ENCODE results near the gene S1PR4. TPM values are rescaled to one million over a fixed set of nuclear protein-coding genes. Genes with fewer than 3 reads are reported as not detected.
A peak's percentile ranks its signal among the peaks of the same experiment; 100 is the strongest.

The S1PR4 gene
- total and polyA plus RNA-seq, 2 experiments from 2014 or later = not detected

GRCh38 chr19:3178973-3179738, 587 bp downstream of the S1PR4 start:
- TF ChIP-seq, protein P1, sequence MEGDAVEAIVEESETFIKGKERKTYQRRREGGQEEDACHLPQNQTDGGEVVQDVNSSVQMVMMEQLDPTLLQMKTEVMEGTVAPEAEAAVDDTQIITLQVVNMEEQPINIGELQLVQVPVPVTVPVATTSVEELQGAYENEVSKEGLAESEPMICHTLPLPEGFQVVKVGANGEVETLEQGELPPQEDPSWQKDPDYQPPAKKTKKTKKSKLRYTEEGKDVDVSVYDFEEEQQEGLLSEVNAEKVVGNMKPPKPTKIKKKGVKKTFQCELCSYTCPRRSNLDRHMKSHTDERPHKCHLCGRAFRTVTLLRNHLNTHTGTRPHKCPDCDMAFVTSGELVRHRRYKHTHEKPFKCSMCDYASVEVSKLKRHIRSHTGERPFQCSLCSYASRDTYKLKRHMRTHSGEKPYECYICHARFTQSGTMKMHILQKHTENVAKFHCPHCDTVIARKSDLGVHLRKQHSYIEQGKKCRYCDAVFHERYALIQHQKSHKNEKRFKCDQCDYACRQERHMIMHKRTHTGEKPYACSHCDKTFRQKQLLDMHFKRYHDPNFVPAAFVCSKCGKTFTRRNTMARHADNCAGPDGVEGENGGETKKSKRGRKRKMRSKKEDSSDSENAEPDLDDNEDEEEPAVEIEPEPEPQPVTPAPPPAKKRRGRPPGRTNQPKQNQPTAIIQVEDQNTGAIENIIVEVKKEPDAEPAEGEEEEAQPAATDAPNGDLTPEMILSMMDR (IDR thresholded peaks at IDR 0.05; ENCODE audit: low read depth, low read length) = no peak

DNA sequence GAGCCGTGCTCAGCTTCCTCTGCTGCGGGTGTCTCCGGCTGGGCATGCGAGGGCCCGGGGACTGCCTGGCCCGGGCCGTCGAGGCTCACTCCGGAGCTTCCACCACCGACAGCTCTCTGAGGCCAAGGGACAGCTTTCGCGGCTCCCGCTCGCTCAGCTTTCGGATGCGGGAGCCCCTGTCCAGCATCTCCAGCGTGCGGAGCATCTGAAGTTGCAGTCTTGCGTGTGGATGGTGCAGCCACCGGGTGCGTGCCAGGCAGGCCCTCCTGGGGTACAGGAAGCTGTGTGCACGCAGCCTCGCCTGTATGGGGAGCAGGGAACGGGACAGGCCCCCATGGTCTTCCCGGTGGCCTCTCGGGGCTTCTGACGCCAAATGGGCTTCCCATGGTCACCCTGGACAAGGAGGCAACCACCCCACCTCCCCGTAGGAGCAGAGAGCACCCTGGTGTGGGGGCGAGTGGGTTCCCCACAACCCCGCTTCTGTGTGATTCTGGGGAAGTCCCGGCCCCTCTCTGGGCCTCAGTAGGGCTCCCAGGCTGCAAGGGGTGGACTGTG, 1.2 kb downstream of the S1PR4 start:
- H3K4me1 ChIP-seq (ENCODE audit: low read depth) = no peaks in the 10 kb centered on the region
- H3K9me3 ChIP-seq (ENCODE audit: low read depth) = no peaks in the 10 kb centered on the region
- TF ChIP-seq, protein P1 (IDR thresholded peaks at IDR 0.05; ENCODE audit: low read depth, low read length) = no peak
- no peak for DNase-seq (ENCODE audit: low read depth in 1 of 2, low spot score in 1 of 2)
- no peaks in the 10 kb centered on the region for H3K27me3 ChIP-seq
- no peak overlapping the region for H3K27ac ChIP-seq
- H3K36me3 ChIP-seq = no peaks in the 10 kb centered on the region
- H3K4me3 ChIP-seq = no peak overlapping the region

More at GRCh38 chr19:3178973-3179738, 587 bp downstream of the S1PR4 start:
- DNase-seq (ENCODE audit: low read depth in 1 of 2, low spot score in 1 of 2) = no peak
- Histone ChIP-seq H3K27ac (no peak overlapping the region), H3K27me3 (no peaks in the 10 kb centered on the region), H3K9me3 (ENCODE audit: low read depth) (no peaks in the 10 kb centered on the region), H3K4me1 (ENCODE audit: low read depth) (no peaks in the 10 kb centered on the region), H3K36me3 (no peaks in the 10 kb centered on the region), H3K4me3 (no peak overlapping the region)

DNA sequence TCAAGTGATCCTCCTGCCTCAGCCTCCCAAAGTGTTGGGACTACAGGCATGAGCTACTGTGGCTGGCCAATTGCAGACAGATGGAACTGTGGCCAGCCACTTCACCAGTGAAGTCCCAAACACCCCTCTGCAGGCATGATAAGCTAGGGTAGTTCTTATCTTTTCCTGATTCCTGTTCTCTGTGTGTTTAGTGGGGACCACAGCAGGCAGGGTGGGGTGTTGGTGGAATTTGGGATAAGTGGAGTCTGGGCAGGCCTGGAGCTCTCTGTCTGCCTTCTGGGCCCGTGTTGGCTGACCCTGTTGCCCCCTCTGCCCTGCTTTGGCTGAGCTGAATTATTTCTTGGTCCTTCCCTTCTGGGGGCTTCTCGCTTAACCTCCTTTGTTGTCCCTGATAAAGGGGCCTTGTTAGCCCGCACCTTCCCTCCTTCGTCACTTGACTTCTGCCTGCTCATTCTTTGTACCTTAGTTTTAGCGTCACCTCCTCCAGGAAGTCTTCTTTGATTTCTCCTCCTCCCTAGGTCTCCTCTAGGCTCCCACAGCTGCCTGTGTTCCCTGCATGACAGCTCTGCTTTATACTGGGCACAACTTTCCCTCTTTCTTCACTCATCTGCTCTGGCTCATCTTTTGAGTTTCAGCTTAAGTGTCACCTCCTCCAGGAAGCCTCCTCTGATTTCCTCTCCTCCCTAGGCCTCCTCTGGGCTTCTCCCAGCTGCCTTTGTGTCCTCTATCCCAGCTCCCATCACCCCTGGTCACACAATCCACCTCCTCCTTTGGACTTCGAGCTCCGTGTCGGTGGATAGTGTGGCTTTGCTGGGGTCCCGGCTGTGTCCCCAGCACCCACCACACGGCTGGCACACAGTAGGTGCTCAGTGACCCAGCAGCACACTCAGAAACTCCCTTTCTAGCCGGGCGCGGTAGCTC, 5.4 kb downstream of the S1PR4 start:
- TF ChIP-seq, protein P1 (IDR thresholded peaks at IDR 0.05; ENCODE audit: low read depth, low read length) = no peak
- Histone ChIP-seq H3K4me1 (ENCODE audit: low read depth) (peaks cover 9% of the 10 kb centered on the region), H3K27ac (no peak overlapping the region), H3K9me3 (ENCODE audit: low read depth) (no peaks in the 10 kb centered on the region), H3K36me3 (no peaks in the 10 kb centered on the region), H3K4me3 (no peak overlapping the region), H3K27me3 (no peaks in the 10 kb centered on the region)
- no peak for DNase-seq (ENCODE audit: low read depth in 1 of 2, low spot score in 1 of 2)

- Histone ChIP-seq H3K9me3 (ENCODE audit: low read depth) (no peaks in the 10 kb centered on the region), H3K27ac (no peak overlapping the region), H3K36me3 (no peaks in the 10 kb centered on the region), H3K4me3 (peak overlapping the region; percentile 92), H3K4me1 (ENCODE audit: low read depth) (peaks cover 9% of the 10 kb centered on the region), H3K27me3 (no peaks in the 10 kb centered on the region)
- peak; percentile 80 to 82 for DNase-seq (ENCODE audit: low read depth in 1 of 2, low spot score in 1 of 2)
- TF ChIP-seq, protein P1 (IDR thresholded peaks at IDR 0.05; ENCODE audit: low read depth, low read length) = no peak
Measured at GRCh38 chr19:3184847-3185460, 6.4 kb downstream of the S1PR4 start.
